Fibroblast of lung (primary cell): ENCODE measurements around the gene GMCL2.

Experiments
- CTCF ChIP-seq, 2 donors: IDR thresholded peaks in 1 of 2; conservative IDR thresholded peaks in 1 of 2; 1 replicate in 1 of 2; 2 replicates in 1 of 2; pipeline ENCODE4 v1.5.1; 2011 to 2012; ENCODE audit warnings: low read length in 2 of 2, control low read depth in 1 of 2, inconsistent platforms in 1 of 2, low read depth in 1 of 2, mild to moderate bottlenecking in 1 of 2
- EZH2 ChIP-seq: IDR thresholded peaks from 2 replicates; pipeline ENCODE4 v1.5.1; 2012; ENCODE audit warnings: low read length, control low read depth, mild to moderate bottlenecking; ENCODE audit errors: missing control alignments

GRCh38 chr5:178223828-178224335 lies 36.7 kb upstream of the GMCL2 start:
- TF ChIP-seq CTCF (conservative IDR thresholded peaks at IDR 0.05 in 1 of 2, IDR thresholded peaks at IDR 0.05 in 1 of 2; ENCODE audit: low read depth in 1 of 2, low read length in 2 of 2) (no peak), EZH2 (no peak)
